Neural cell (in vitro differentiated cells): ENCODE measurements around the gene ASTN1.

Experiments
- EP300 ChIP-seq: fragments of 450-650 bp; conservative IDR thresholded peaks from 2 replicates; pipeline ENCODE4 v1.6.1; 2014; ENCODE audit warnings: antibody characterized with exemption, mild to moderate bottlenecking, moderate library complexity; ENCODE audit not compliant: poor library complexity, severe bottlenecking
- POLR2AphosphoS5 ChIP-seq: IDR thresholded peaks from 2 replicates; pipeline ENCODE4 v1.6.1; 2012

DNA sequence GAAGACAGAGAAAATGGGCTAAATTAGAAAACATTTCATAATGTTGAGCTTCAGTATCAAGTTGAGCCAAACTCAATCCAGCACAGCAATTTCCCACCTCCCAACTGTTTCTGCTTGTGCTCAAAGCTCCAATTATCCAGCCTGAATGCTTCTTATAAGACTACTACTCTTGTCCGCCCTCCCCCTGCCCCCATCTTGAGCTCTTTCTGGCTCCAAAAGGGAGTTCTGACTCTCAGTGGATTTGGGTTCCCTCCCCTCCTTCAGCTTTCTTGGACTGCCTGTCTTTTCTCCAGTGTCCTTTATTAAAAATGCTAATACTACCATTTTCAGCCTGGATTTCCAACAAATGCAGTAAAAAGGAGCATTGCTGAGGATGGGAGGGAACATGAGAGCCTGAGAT is 174.8 kb downstream of the ASTN1 start:
- TF ChIP-seq POLR2AphosphoS5: no peak
- no peak for TF ChIP-seq EP300
